Hematopoietic multipotent progenitor cell (in vitro differentiated cells): ENCODE data around the gene WIPI1. TPM values are rescaled to one million over a fixed set of nuclear protein-coding genes. Genes with fewer than 3 reads are reported as not detected.
A peak's percentile ranks its signal among the peaks of the same experiment; 100 is the strongest.
"Not testable (repeated sequence)": the region's sequence is repeated elsewhere in the genome, so short reads cannot be mapped to it uniquely, and the experiment has no call there.

Experiments used
- DNase-seq, 3 donors: peaks; one replicate each; pipeline ENCODE4 v3.0.0-alpha.2; 2011 to 2015; ENCODE audit warnings: low read depth in 2 of 3, low spot score in 2 of 3
- total RNA-seq: library from RNA; depleted of rRNA; stranded (reverse); fragments of >200 nt; gene quantifications from one replicate; pipeline ENCODE4 v1.2.3, GENCODE V29; 2012

WIPI1 gene
- total RNA-seq, 1 donor, result 4.6 TPM

DNA sequence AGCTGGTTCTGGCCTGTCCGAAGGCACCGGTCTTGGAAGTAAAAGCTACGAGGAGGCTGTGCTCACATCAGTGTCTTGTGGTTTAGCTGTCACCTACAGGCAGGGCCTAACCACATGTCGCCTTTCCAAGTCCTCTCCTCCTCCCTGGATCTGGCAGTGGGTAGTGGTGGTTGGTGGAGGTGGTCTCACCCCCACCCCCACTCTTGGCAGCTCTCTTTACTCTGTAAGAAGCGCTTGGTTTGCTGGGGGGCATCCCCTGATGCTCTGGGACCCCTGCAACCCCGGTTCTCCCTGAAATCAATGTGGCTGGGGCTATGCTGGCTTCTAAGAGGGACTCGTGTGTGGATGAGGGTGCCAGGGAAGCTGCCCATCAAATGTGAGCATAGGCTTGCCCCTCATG, 68.3 kb downstream of the WIPI1 start:
- no peak for DNase-seq

- no peak for DNase-seq
These were observed 69.7 kb downstream of the WIPI1 start for GRCh38 chr17:68387435-68388218.

- DNase-seq, result no peak
These were observed 71.6 kb downstream of the WIPI1 start for GRCh38 chr17:68385490-68386215.

GRCh38 chr17:68384941-68385340, 72.4 kb downstream of the WIPI1 start:
- no peak for DNase-seq

GRCh38 chr17:68384471-68384870, 72.8 kb downstream of the WIPI1 start:
- DNase-seq, result no peak

- DNase-seq, result no peak
These were observed 73.6 kb downstream of the WIPI1 start for GRCh38 chr17:68383443-68384321.

- no peak for DNase-seq
These were observed 74.2 kb downstream of the WIPI1 start for GRCh38 chr17:68383120-68383442.

DNA sequence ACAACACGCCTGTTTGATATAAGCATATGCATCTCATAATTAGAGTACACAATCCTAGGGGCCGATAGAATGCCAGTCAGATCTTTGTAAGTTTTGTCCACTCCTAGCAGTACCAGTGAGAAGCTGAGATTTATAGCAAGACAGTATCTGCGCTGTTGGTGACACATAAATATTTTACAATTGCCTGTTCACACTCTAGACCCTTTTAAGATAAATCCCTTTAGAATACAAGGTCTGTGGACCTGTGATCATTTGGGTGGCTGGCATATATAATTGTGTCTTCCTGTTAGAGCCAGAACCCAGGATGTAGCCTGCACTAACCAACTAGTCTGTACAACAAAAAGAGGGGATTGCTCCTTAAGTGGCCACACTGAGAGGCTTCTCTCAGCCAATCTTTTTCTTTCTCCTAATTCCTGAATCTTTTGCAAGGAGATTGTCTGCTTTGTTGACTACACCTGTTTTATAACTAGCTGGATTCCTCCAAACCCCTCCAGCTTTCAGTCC, 74.7 kb downstream of the WIPI1 start:
- no peak for DNase-seq

GRCh38 chr17:68381076-68381900, 76.0 kb downstream of the WIPI1 start:
- DNase-seq, result peak in 1 of 3 donors; percentile 27

- DNase-seq, result no peak
These were observed 77.3 kb downstream of the WIPI1 start for GRCh38 chr17:68379692-68380677.

GRCh38 chr17:68379177-68379510, 78.2 kb downstream of the WIPI1 start:
- no peak for DNase-seq

DNA sequence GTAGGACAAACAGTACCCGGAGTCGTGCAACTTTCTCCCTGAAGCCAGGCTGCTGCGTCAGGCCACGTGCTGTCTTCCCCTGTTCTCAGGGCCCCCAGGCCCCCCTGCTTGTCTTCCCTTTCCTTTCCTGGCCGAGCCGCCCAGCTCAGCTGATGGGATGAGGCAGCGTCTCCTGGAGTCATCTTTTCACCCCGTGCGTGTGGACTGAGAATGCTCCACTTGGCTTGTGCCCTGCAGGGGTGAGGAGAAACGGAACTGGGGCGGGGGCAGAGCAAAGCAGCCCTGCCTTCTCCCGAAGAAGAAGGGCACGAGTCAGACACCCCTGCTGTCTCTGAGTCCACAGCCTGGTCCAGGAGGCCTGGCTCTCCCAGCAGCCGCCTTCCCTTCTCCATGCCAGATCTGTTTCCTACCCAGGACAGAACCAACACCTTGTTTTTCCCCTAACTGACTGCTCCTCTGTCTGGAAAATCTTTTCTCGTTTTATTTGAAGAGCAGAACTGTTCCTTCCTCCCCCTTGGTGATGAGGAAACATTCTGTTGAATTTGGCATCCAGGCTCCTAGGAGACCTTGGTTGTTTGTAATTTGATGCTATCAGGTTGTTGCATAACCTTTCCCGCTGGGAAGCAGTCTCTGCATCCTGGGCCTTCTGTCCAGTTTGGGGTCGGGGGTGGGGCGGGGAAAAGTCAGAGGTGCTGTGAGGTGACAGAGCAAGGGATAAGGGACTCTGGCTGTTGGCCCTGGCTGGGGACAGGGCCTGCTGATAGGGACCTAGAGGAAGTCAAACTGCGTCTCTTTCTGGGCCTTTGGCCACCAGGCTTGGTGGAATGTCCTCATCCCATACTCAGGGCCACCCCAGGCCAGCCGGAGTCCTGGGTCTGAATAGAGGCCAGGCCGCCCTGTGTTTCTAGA, 78.8 kb downstream of the WIPI1 start:
- no peak for DNase-seq

GRCh38 chr17:68377771-68378267, 79.5 kb downstream of the WIPI1 start:
- no peak for DNase-seq

GRCh38 chr17:68376178-68376577, 81.1 kb downstream of the WIPI1 start:
- DNase-seq, result not testable (repeated sequence)

GRCh38 chr17:68375566-68375965, 81.7 kb downstream of the WIPI1 start:
- DNase-seq, result no peak
